GM18909 (cell line): ENCODE data around the gene BMPR1B.
"Not testable (repeated sequence)": the region's sequence is repeated elsewhere in the genome, so short reads cannot be mapped to it uniquely, and the experiment has no call there.

Source experiments
- ATAC-seq: cut with Tn5 transposase; IDR thresholded peaks from one replicate; pipeline ENCODE4 v1.9.1; 2021; ENCODE audit warnings: mild to moderate bottlenecking; ENCODE audit not compliant: unreplicated experiment, poor library complexity

Gene BMPR1B

GRCh38 chr4:95107635-95108034 lies 349.9 kb downstream of the BMPR1B start:
- ATAC-seq: no peak

- ATAC-seq: no peak
These were observed 351.2 kb downstream of the BMPR1B start for GRCh38 chr4:95108883-95109421.

GRCh38 chr4:95114521-95114920 lies 356.8 kb downstream of the BMPR1B start:
- no peak for ATAC-seq

- ATAC-seq: no peak
These were observed 360.7 kb downstream of the BMPR1B start for GRCh38 chr4:95118497-95118896.

- no peak for ATAC-seq
These were observed 362.7 kb downstream of the BMPR1B start for GRCh38 chr4:95120456-95120855.

GRCh38 chr4:95122001-95122400 lies 364.2 kb downstream of the BMPR1B start:
- ATAC-seq: no peak

- no peak for ATAC-seq
These were observed 367.2 kb downstream of the BMPR1B start for GRCh38 chr4:95124906-95125504.

- ATAC-seq: no peak
These were observed 371.3 kb downstream of the BMPR1B start for GRCh38 chr4:95129031-95129430.

- ATAC-seq: no peak
These were observed 372.1 kb downstream of the BMPR1B start for GRCh38 chr4:95129821-95130311.

- ATAC-seq: not testable (repeated sequence)
These were observed 376.3 kb downstream of the BMPR1B start for GRCh38 chr4:95134016-95134415.

GRCh38 chr4:95139424-95139823 lies 381.7 kb downstream of the BMPR1B start:
- ATAC-seq: not testable (repeated sequence)

- no peak for ATAC-seq
These were observed 383.6 kb downstream of the BMPR1B start for GRCh38 chr4:95141361-95141760.

GRCh38 chr4:95142932-95143331 lies 385.2 kb downstream of the BMPR1B start:
- ATAC-seq: no peak

GRCh38 chr4:95151255-95151654 lies 393.5 kb downstream of the BMPR1B start:
- no peak for ATAC-seq

- no peak for ATAC-seq
These were observed 395.4 kb downstream of the BMPR1B start for GRCh38 chr4:95153182-95153581.

- ATAC-seq: peak; percentile 72
These were observed 398.1 kb downstream of the BMPR1B start for GRCh38 chr4:95155759-95156451.

- no peak for ATAC-seq
These were observed 398.7 kb downstream of the BMPR1B start for GRCh38 chr4:95156452-95156765.

GRCh38 chr4:95157596-95157995 lies 399.8 kb downstream of the BMPR1B start:
- no peak for ATAC-seq

GRCh38 chr4:95158045-95158444 lies 400.3 kb downstream of the BMPR1B start:
- no peak for ATAC-seq

- ATAC-seq: no peak
These were observed 400.9 kb downstream of the BMPR1B start for GRCh38 chr4:95158626-95159025.

GRCh38 chr4:95159384-95159783 lies 401.6 kb downstream of the BMPR1B start:
- ATAC-seq: no peak
